ENCODE measurements around the gene IL17D. TPM values are rescaled to one million over a fixed set of nuclear protein-coding genes. Genes with fewer than 3 reads are reported as not detected.

IL17D gene
- total RNA-seq, 4 donors from 2014 or later, result 2.1 to 3.5 (median 2.5) TPM

DNA sequence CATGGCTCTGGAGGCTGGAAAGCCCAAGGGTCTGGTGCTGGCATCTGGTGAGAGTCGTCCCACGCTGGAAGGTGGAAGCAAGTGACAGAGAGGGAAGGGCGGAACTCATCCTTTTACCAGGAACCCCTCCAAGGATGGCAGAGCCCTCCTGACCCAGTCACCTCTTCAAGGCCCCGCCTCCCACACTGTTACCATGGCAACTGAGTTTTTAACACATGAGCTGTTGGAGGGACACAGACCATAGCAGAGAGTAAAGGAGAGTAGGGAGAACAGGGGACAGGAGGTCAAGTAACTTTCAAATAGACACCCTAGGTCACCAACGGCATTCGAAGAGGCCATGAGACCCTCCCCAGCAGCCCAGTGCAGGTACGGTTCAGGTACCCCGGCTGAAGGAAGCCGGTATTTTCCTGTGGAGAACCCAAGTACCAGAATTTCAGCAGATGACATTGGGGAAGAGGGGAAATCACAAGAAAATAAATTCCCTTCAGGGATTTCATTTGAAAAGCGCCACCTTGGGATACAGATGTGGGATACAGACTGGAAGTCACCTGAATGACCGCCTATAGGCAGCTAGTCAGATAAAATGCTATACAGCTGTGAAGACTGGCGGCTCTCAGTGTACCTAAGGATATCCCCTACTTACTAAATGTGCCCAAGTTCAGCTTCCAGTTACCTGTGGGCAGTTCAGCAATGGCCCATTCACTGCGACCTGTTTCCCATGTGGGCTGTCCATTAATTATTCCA lies 8.0 kb downstream of the IL17D start:
- TF ChIP-seq, protein P1, sequence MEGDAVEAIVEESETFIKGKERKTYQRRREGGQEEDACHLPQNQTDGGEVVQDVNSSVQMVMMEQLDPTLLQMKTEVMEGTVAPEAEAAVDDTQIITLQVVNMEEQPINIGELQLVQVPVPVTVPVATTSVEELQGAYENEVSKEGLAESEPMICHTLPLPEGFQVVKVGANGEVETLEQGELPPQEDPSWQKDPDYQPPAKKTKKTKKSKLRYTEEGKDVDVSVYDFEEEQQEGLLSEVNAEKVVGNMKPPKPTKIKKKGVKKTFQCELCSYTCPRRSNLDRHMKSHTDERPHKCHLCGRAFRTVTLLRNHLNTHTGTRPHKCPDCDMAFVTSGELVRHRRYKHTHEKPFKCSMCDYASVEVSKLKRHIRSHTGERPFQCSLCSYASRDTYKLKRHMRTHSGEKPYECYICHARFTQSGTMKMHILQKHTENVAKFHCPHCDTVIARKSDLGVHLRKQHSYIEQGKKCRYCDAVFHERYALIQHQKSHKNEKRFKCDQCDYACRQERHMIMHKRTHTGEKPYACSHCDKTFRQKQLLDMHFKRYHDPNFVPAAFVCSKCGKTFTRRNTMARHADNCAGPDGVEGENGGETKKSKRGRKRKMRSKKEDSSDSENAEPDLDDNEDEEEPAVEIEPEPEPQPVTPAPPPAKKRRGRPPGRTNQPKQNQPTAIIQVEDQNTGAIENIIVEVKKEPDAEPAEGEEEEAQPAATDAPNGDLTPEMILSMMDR (IDR thresholded peaks at IDR 0.05), result no peak
- ATAC-seq (ENCODE audit: low FRiP score), result no peak
- no peak for DNase-seq (ENCODE audit: low spot score)

GRCh38 chr13:20713014-20713376 lies 9.5 kb downstream of the IL17D start:
- ATAC-seq (ENCODE audit: low FRiP score) (no peak), DNase-seq (ENCODE audit: low spot score) (no peak)
- TF ChIP-seq, protein P1 (IDR thresholded peaks at IDR 0.05), result no peak

- no peak for ATAC-seq (ENCODE audit: low FRiP score)
These were observed 10.3 kb downstream of the IL17D start for GRCh38 chr13:20713751-20714150.

GRCh38 chr13:20714161-20714560 lies 10.7 kb downstream of the IL17D start:
- TF ChIP-seq, protein P1 (IDR thresholded peaks at IDR 0.05), result no peak
- no peak for ATAC-seq (ENCODE audit: low FRiP score)

More at GRCh38 chr13:20713751-20714150, 10.3 kb downstream of the IL17D start:
- TF ChIP-seq, protein P1 (IDR thresholded peaks at IDR 0.05), result no peak
- no peak for DNase-seq (ENCODE audit: low spot score)

DNA sequence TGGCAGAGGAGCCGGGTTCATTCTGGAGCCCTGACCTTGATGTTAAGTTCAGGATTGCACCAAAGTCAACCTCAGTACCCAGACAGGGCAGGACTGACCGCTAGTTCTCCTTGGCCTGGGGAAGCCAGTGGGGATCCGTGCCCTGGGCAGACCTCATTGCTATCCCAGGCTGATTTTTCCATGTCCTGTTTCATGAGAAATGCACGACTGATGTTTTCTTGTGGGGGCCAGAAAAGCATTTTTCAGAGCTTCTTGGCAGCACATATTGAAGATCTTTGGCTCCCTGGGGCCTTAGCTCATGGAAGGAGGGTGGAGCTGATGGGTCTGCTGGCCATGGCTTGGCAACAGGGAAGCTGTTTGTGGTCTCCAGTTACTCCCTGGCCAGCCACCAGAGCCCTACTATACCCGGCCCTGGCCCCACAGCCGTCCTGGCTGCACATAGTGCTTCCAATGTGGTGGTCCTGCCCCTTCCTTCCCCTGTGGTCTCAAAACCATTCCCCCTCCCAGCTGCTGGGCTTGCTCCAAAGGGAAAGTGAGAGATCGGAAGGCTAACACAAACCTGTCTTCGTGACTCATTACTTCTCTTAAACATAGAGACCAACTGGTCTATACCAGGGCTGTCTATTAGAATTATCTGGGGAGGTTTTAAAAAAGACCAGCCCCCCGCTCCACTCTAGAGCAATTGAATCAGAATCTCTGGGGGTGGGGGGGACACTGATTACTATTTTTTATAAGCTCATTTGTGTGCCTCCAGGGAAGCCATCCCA lies 11.2 kb downstream of the IL17D start:
- DNase-seq (ENCODE audit: low spot score), result no peak
- peak; percentile 29 for ATAC-seq (ENCODE audit: low FRiP score)
- TF ChIP-seq, protein P1 (IDR thresholded peaks at IDR 0.05), result no peak

More at GRCh38 chr13:20714161-20714560, 10.7 kb downstream of the IL17D start:
- DNase-seq (ENCODE audit: low spot score), result no peak

GRCh38 chr13:20715330-20715712 lies 11.8 kb downstream of the IL17D start:
- ATAC-seq (ENCODE audit: low FRiP score), result no peak
- TF ChIP-seq, protein P1 (IDR thresholded peaks at IDR 0.05), result no peak
- no peak for DNase-seq (ENCODE audit: low spot score)

Measured in omental fat pad (tissue), 4 donors.